H1 (cell line): Measurements from ENCODE around the gene SLC4A11.

ENCODE experiments used
- EZH2 ChIP-seq: fragments of 200-600 bp; sonication (generic); IDR thresholded peaks from 2 replicates; pipeline ENCODE4 v1.7.1; 2012; ENCODE audit warnings: low read depth, mild to moderate bottlenecking, moderate library complexity, low read length, inconsistent platforms; ENCODE audit not compliant: severe bottlenecking
- JUND ChIP-seq: IDR thresholded peaks from 2 replicates; pipeline ENCODE4 v1.6.1; 2011; ENCODE audit warnings: mild to moderate bottlenecking, improper control_type of control experiment, low read length
- TAF1 ChIP-seq: IDR thresholded peaks from 2 replicates; pipeline ENCODE4 v1.6.1; 2011; ENCODE audit warnings: mild to moderate bottlenecking, low read depth, low read length
- TF ChIP-seq, protein P1 (sequence below), 3 experiments: IDR thresholded peaks; 1 replicate in 2 of 3; 2 replicates in 1 of 3; pipeline versions ENCODE4 v1.5.1 to v1.6.1; 2011; ENCODE audit warnings: low read length in 3 of 3, mild to moderate bottlenecking in 3 of 3, inconsistent platforms in 2 of 3, low read depth in 1 of 3, moderate library complexity in 1 of 3; ENCODE audit not compliant: insufficient read depth in 1 of 3; ENCODE audit errors: control extremely low read depth in 1 of 3
- TF ChIP-seq, protein P2 (sequence below): IDR thresholded peaks from 2 replicates; pipeline ENCODE4 v1.6.1; 2012; ENCODE audit warnings: inconsistent platforms
- TF ChIP-seq, protein P3 (sequence below): IDR thresholded peaks from 2 replicates; pipeline ENCODE4 v1.6.1; 2012; ENCODE audit warnings: inconsistent platforms

- TF ChIP-seq, protein P1, sequence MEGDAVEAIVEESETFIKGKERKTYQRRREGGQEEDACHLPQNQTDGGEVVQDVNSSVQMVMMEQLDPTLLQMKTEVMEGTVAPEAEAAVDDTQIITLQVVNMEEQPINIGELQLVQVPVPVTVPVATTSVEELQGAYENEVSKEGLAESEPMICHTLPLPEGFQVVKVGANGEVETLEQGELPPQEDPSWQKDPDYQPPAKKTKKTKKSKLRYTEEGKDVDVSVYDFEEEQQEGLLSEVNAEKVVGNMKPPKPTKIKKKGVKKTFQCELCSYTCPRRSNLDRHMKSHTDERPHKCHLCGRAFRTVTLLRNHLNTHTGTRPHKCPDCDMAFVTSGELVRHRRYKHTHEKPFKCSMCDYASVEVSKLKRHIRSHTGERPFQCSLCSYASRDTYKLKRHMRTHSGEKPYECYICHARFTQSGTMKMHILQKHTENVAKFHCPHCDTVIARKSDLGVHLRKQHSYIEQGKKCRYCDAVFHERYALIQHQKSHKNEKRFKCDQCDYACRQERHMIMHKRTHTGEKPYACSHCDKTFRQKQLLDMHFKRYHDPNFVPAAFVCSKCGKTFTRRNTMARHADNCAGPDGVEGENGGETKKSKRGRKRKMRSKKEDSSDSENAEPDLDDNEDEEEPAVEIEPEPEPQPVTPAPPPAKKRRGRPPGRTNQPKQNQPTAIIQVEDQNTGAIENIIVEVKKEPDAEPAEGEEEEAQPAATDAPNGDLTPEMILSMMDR (IDR thresholded peaks at IDR 0.05; ENCODE audit: control extremely low read depth in 1 of 3, insufficient read depth in 1 of 3, low read depth in 1 of 3, low read length in 3 of 3), result no peak
- TF ChIP-seq, protein P2, sequence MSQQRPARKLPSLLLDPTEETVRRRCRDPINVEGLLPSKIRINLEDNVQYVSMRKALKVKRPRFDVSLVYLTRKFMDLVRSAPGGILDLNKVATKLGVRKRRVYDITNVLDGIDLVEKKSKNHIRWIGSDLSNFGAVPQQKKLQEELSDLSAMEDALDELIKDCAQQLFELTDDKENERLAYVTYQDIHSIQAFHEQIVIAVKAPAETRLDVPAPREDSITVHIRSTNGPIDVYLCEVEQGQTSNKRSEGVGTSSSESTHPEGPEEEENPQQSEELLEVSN, result no peak
- TF ChIP-seq JUND, result no peak
- no peak for TF ChIP-seq TAF1
- no peak for TF ChIP-seq EZH2
- TF ChIP-seq, protein P3, sequence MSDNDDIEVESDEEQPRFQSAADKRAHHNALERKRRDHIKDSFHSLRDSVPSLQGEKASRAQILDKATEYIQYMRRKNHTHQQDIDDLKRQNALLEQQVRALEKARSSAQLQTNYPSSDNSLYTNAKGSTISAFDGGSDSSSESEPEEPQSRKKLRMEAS, result no peak
Observed at GRCh38 chr20:3199976-3200755, 38.8 kb downstream of the SLC4A11 start.
